NT2/D1 (cell line): ENCODE measurements around the gene TSG101.

Experiments used
- SUZ12 ChIP-seq: IDR thresholded peaks from 2 replicates; pipeline ENCODE4 v1.6.1; 2011; ENCODE audit not compliant: insufficient read length, insufficient read depth; ENCODE audit errors: extremely low read depth
- YY1 ChIP-seq: IDR thresholded peaks from 2 replicates; pipeline ENCODE4 v1.6.1; 2011; ENCODE audit not compliant: insufficient read length, insufficient read depth
- ZNF274 ChIP-seq: IDR thresholded peaks from 2 replicates; pipeline ENCODE4 v1.6.1; 2011; ENCODE audit warnings: mild to moderate bottlenecking, low read depth, low read length

DNA sequence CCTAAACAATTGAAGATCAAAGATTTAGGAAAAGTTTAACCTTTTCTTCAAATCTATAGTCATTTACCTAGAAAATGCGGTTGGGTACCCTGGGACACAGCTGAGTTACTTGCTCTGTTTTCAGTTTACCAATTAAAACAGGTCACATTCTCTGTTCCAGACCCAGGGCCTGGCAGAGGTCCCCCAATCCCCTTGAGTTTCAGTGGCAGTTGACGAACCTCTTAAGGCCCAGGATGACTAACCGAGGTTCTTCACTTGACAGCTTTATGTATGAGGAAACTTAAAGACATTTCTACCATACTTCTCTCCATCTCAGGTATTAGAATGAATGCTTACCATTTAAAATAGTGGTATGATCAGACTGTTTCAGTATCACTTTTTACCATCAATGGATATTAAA, 54.7 kb downstream of the TSG101 start:
- TF ChIP-seq YY1 (no peak), ZNF274 (no peak), SUZ12 (no peak)
